ENCODE measurements around the gene PCNT.

The PCNT gene

GRCh38 chr21:46409641-46410406, 85.9 kb downstream of the PCNT start:
- DNase-seq (ENCODE audit: low read depth, low spot score) = no peak

- DNase-seq (ENCODE audit: low read depth, low spot score) = no peak
These were observed 86.6 kb downstream of the PCNT start for GRCh38 chr21:46410516-46410915.

GRCh38 chr21:46411236-46411635, 87.3 kb downstream of the PCNT start:
- no peak for DNase-seq (ENCODE audit: low read depth, low spot score)

- DNase-seq (ENCODE audit: low read depth, low spot score) = no peak
These were observed 87.7 kb downstream of the PCNT start for GRCh38 chr21:46411691-46412090.

- no peak for DNase-seq (ENCODE audit: low read depth, low spot score)
These were observed 88.8 kb downstream of the PCNT start for GRCh38 chr21:46412521-46413364.

- no peak for DNase-seq (ENCODE audit: low read depth, low spot score)
These were observed 89.4 kb downstream of the PCNT start for GRCh38 chr21:46413365-46413696.

- no peak for DNase-seq (ENCODE audit: low read depth, low spot score)
These were observed 91.0 kb downstream of the PCNT start for GRCh38 chr21:46414965-46415275.

- no peak for DNase-seq (ENCODE audit: low read depth, low spot score)
These were observed 92.6 kb downstream of the PCNT start for GRCh38 chr21:46416551-46416950.

- DNase-seq (ENCODE audit: low read depth, low spot score) = no peak
These were observed 94.5 kb downstream of the PCNT start for GRCh38 chr21:46418265-46418946.

- DNase-seq (ENCODE audit: low read depth, low spot score) = no peak
These were observed 96.6 kb downstream of the PCNT start for GRCh38 chr21:46420241-46421190.

GRCh38 chr21:46421191-46421750, 97.3 kb downstream of the PCNT start:
- no peak for DNase-seq (ENCODE audit: low read depth, low spot score)

- no peak for DNase-seq (ENCODE audit: low read depth, low spot score)
These were observed 98.0 kb downstream of the PCNT start for GRCh38 chr21:46421756-46422555.

GRCh38 chr21:46422636-46423241, 98.8 kb downstream of the PCNT start:
- DNase-seq (ENCODE audit: low read depth, low spot score) = no peak

GRCh38 chr21:46423546-46424038, 99.6 kb downstream of the PCNT start:
- DNase-seq (ENCODE audit: low read depth, low spot score) = no peak

GRCh38 chr21:46424039-46424591, 100.2 kb downstream of the PCNT start:
- DNase-seq (ENCODE audit: low read depth, low spot score) = no peak

- no peak for DNase-seq (ENCODE audit: low read depth, low spot score)
These were observed 100.7 kb downstream of the PCNT start for GRCh38 chr21:46424621-46425020.

GRCh38 chr21:46425041-46425440, 101.1 kb downstream of the PCNT start:
- no peak for DNase-seq (ENCODE audit: low read depth, low spot score)

GRCh38 chr21:46425571-46425970, 101.6 kb downstream of the PCNT start:
- DNase-seq (ENCODE audit: low read depth, low spot score) = no peak

GRCh38 chr21:46426313-46427046, 102.5 kb downstream of the PCNT start:
- no peak for DNase-seq (ENCODE audit: low read depth, low spot score)
